ENCODE results near the gene PLCE1.

DNA sequence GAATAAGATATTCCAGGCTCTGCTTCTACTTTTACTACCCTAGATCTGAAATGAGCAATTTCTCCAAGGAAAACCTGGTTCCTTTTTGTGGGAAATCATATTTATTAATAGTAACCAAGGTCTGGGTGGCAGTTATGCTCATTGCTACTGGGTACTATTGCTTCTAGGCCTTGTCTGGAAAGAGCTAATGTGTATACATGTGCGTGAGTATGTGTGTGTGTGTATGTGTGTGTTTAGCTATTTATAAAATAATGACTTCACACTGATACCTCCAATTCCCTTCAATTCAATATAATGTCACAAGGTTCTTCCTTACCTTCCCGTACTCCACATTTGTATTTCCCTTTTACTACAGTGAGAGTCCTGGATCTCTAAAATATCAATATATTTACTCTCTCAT, 26.0 kb upstream of the PLCE1 start:
- TF ChIP-seq, protein P1, sequence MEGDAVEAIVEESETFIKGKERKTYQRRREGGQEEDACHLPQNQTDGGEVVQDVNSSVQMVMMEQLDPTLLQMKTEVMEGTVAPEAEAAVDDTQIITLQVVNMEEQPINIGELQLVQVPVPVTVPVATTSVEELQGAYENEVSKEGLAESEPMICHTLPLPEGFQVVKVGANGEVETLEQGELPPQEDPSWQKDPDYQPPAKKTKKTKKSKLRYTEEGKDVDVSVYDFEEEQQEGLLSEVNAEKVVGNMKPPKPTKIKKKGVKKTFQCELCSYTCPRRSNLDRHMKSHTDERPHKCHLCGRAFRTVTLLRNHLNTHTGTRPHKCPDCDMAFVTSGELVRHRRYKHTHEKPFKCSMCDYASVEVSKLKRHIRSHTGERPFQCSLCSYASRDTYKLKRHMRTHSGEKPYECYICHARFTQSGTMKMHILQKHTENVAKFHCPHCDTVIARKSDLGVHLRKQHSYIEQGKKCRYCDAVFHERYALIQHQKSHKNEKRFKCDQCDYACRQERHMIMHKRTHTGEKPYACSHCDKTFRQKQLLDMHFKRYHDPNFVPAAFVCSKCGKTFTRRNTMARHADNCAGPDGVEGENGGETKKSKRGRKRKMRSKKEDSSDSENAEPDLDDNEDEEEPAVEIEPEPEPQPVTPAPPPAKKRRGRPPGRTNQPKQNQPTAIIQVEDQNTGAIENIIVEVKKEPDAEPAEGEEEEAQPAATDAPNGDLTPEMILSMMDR (IDR thresholded peaks at IDR 0.05; ENCODE audit: low read length) = no peak
- TF ChIP-seq EZH2 (optimal IDR thresholded peaks at IDR 0.05; ENCODE audit: low read depth, low read length) (no peak), EZH2phosphoT487 (IDR thresholded peaks at IDR 0.05; ENCODE audit: low read length) (no peak)

Data from MM.1S (cell line).